D721Med (cell line): ENCODE data around the gene FOXE3.

Source experiments
- DNase-seq: peaks from one replicate; pipeline ENCODE4 v3.0.0; 2011; ENCODE audit warnings: low spot score; ENCODE audit not compliant: insufficient read length
- FAIRE-seq: peaks from 2 replicates; lab custom pipeline; 2011; peaks lifted over from hg19 to GRCh38; lab: Jason Lieb, UNC
- CTCF ChIP-seq: IDR thresholded peaks from 2 replicates; pipeline ENCODE4 v1.5.1; 2012; ENCODE audit warnings: mild to moderate bottlenecking, control low read depth; ENCODE audit not compliant: insufficient read depth; ENCODE audit errors: missing control alignments

The FOXE3 gene

GRCh38 chr1:47443530-47444296 lies 27.6 kb downstream of the FOXE3 start:
- DNase-seq (no peak), FAIRE-seq (no peak)
- no peak for TF ChIP-seq CTCF

- no peak for TF ChIP-seq CTCF
- no peak for DNase-seq
- no peak for FAIRE-seq
Observed at GRCh38 chr1:47444297-47444561, 28.1 kb downstream of the FOXE3 start.

- no peak for TF ChIP-seq CTCF
- FAIRE-seq (no peak), DNase-seq (no peak)
Observed at GRCh38 chr1:47444562-47445465, 28.7 kb downstream of the FOXE3 start.

GRCh38 chr1:47445823-47446550 lies 29.9 kb downstream of the FOXE3 start:
- FAIRE-seq (no peak), DNase-seq (no peak)
- TF ChIP-seq CTCF: no peak

- no peak for FAIRE-seq
- no peak for DNase-seq
- no peak for TF ChIP-seq CTCF
Observed at GRCh38 chr1:47448462-47449222, 32.6 kb downstream of the FOXE3 start.

GRCh38 chr1:47449822-47450552 lies 33.9 kb downstream of the FOXE3 start:
- FAIRE-seq (no peak), DNase-seq (no peak)
- peak; percentile 54 for TF ChIP-seq CTCF
